HCEC 1CT (cell line): Measurements from ENCODE around the gene SLC35B2.

Source experiments
- DNase-seq: peaks from one replicate; pipeline ENCODE4 v3.0.0-alpha.2; 2017

The SLC35B2 gene

GRCh38 chr6:44219815-44220784 is 37.2 kb downstream of the SLC35B2 start:
- DNase-seq, result no peak

DNA sequence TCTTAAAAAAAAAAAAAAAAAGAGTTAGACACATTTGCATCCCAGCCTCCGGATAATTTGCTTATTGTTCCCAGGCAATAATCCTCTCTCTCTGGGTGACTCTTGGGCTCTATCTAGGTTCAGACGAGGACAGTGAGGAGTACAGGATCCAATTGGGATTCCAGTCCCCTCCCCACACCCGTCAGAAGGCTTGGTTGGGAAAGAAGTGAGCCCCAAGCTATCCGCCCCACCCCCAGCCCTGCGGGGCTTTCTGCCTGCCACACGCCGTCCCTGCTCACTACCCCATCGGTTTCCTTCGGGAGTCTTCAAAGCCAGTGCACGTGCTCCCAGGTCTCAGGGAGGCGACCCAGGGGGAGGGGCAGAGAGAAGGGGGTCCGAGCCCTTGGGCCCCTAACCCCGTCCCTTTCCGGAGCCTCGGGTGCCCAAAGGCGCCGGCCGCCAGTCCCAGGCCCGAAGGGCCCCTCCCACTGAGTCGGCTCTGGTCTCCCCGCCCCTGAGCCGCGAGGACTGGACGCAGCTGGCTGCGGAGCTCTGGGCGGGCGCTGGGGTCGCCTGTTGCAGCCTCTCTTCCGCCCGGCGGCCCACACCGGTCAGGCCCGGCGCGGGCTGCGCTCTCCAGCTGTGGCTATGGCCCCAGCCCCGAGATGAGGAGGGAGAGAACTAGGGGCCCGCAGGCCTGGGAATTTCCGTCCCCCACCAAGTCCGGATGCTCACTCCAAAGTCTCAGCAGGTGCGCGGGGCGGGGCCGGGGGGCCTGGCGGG is 38.1 kb downstream of the SLC35B2 start:
- peak; percentile 54 for DNase-seq

DNA sequence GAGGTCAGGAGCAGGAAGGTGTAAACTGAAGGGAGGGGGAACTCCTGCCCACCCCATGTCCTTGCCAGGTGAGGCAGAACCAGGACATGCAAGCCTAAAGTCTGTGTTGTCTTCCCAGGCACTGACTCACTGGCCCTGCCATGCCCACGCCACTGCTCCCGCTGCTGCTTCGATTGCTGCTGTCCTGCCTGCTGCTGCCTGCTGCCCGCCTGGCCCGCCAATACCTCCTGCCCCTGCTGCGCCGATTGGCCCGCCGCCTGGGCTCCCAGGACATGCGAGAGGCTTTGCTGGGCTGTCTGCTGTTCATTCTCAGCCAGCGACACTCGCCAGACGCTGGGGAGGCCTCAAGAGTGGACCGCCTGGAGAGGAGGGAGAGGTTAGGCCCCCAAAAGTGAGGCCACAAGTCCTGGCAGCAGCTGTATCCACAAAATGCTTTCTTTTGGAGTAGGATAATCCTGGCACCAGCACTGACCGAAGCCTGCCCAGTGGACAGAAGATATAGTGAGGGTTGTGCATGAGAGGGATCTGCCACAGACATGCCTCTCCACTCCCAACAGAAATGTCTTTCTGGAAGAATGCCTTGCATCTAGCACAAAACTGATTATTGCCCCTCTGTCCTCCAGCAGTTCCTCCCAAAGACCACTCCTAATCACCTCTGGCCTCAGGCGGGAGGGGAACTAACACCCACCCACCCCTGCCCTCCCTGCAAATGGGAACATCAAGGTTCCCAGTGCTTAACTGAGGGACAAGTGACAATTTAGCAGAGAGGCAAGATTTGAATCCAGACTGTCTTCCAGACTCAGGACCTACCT is 39.8 kb downstream of the SLC35B2 start:
- no peak for DNase-seq

DNA sequence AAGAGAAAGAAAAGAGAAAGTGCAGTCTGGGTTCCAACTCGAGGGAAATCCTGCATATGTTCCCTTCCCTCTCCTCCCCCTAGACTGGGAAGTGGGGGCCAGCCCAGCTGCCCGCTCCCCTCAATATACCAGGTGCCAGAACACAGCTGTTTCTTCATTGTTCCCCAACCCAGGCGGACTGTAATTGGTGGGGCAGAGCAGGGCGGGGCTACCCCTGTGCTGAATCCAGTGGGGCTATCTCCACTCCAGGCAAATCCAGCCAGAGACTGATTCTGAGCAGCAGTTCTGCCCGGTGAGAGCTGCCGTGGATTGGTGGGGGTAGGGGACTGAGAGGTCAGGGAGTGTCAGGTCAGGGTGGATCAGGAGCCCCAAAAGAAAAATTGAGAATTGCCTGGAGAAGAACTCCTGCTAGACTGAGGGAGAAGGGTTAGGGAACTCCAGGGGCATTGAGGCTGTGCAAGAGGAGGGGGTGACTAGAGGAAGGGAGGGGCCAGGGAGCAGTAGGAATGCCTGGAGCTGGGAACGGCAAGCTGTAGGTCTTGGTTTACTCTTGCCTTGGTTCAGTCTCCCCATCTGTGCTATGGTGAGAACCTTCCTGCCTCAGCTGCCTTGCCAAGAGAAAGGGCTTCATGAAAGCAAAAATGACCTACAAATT is 40.5 kb downstream of the SLC35B2 start, which contains the start of gene MYMX:
TSS of gene MYMX (plus strand) at position 250 of the 655 bp plus-strand sequence. CDS start 546 bp downstream, outside the sequence.
- no peak for DNase-seq

GRCh38 chr6:44214307-44214706 is 43.0 kb downstream of the SLC35B2 start:
- DNase-seq, result no peak

- no peak for DNase-seq
Measured at GRCh38 chr6:44211284-44211683, 46.0 kb downstream of the SLC35B2 start.

DNA sequence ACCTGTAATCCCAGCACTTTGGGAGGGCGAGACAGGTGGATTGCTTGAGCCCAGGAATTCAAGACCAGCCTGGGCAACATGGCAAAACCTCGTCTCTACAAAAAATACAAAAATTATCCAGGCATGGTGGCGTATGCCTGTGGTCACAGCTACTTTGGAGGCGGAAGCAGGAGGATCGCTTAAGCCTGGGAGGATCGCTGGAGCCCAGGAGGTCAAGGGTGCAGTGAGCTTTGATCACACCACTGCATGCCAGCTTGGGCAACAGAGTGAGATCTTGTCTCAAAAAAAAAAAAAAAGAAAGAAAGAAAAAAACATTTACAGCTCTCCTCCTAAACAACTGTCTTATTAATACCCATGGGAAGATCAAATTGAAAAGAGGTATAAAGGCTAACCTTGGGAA is 49.4 kb downstream of the SLC35B2 start:
- DNase-seq, result no peak
